ENCODE measurements around the gene APOBEC3C.

GRCh38 chr22:39068033-39068785 lies 54.2 kb downstream of the APOBEC3C start:
- TF ChIP-seq CTCF (IDR thresholded peaks at IDR 0.05), result no peak
- TF ChIP-seq POLR2A (IDR thresholded peaks at IDR 0.05), result no peak

All from body of pancreas (tissue), 4 donors.